Ecto neural progenitor cell (in vitro differentiated cells): ENCODE results near the gene LRP5.
"Not testable (repeated sequence)": the region's sequence is repeated elsewhere in the genome, so short reads cannot be mapped to it uniquely, and the experiment has no call there.

Experiments
- DNase-seq: peaks from one replicate; pipeline ENCODE4 v3.0.0-alpha.2; 2018; ENCODE audit warnings: low spot score

The LRP5 gene

GRCh38 chr11:68469642-68470041 lies 157.3 kb downstream of the LRP5 start:
- no peak for DNase-seq

- DNase-seq = no peak
Observed at GRCh38 chr11:68470304-68470811, 158.0 kb downstream of the LRP5 start.

DNA sequence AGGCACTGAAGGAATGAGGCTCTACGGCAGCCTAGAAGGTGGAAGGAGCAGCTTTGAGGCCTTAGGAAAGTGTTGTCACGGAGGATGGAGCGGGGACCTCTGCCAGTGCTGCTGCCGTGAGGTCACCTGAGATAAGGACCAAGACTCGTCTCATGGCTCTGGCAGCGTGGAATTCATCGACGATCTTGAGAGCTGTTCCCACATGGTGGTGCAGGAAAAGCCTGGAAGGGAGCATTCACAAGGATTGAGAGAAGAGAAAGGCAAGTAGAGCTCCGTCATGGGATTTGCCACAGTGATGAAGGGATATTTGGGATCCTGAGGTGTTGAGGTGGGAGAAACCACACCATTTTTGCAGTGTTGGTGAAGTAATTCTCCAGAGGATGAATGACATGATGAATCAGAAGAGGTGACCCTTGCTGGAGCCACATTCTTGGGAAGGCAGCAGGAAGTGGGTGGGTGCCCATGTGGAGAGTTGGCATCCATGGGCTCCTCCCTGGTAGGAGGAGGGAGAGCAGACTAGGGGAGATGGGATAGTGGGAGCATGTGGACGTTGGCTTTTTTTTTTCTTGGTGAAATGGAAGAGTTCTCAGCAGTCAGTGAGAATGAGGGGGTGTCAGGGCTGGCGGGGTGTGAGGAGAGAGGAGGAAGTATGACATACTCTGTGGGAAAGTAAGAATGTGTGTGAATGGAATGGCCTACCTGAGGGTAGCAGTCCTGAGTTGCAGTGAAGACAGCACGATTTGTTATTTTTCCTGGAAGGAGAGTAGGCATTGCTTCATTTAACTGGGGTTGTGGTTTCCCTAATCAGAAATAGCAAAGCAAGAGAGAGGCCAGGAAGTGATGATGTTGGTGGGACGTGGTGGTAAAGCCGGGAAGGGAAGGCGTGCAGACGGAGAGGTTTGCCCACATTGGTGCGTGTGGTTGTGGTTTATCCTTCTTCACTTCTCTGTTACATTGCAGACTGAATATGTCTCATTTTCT lies 159.3 kb downstream of the LRP5 start:
- no peak for DNase-seq

GRCh38 chr11:68472778-68473177 lies 160.4 kb downstream of the LRP5 start:
- no peak for DNase-seq

GRCh38 chr11:68473693-68474092 lies 161.3 kb downstream of the LRP5 start:
- DNase-seq = no peak

DNA sequence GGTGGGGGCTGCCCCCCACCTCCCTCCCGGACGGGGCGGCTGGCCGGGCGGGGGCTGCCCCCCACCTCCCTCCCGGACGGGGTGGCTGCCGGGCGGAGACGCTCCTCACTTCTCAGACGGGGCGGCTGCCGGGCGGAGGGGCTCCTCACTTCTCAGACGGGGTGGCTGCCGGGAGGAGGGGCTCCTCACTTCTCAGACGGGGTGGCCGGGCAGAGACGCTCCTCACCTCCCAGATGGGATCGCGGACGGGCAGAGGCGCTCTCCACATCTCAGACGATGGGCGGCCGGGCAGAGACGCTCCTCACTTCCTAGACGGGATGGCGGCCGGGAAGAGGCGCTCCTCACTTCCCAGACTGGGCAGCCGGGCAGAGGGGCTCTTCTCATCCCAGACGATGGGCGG lies 163.2 kb downstream of the LRP5 start:
- not testable (repeated sequence) for DNase-seq

GRCh38 chr11:68479390-68479789 lies 167.0 kb downstream of the LRP5 start:
- DNase-seq = no peak

GRCh38 chr11:68480193-68480592 lies 167.8 kb downstream of the LRP5 start:
- DNase-seq = no peak

- DNase-seq = no peak
Observed at GRCh38 chr11:68480852-68481510, 168.6 kb downstream of the LRP5 start.

DNA sequence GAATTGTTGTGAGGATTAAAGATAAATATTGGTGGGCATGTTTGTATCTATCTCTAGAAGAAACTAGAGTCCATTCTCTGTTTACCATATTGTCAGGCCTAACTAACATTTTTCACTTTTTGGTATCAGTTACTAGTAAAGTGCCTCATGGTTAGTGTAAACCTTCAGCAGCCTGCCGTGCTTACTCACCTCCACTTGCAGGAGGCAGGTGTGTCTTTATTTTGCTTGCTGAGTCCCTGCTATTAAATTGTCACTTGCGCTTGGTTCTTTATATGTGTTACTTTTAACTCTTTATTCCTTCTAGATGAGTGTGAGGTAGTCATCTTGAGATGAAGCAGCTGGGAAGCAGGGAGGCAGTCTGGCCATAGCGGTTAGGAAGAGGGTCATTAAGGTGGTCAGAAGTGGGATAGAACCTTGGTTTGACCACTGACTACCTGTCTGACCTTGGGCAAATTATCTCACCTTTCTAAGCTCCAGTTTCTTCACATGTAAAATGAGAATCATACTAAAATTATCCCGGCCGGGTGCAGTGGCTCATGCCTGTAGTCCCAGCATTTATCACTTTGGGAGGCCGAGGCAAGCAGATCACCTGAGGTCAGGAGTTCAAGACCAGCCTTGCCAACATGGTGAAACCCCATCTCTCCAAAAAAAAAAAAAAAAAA lies 169.3 kb downstream of the LRP5 start:
- DNase-seq = no peak

- DNase-seq = no peak
Observed at GRCh38 chr11:68488623-68489022, 176.2 kb downstream of the LRP5 start.

- DNase-seq = no peak
Observed at GRCh38 chr11:68495220-68495729, 182.9 kb downstream of the LRP5 start.

DNA sequence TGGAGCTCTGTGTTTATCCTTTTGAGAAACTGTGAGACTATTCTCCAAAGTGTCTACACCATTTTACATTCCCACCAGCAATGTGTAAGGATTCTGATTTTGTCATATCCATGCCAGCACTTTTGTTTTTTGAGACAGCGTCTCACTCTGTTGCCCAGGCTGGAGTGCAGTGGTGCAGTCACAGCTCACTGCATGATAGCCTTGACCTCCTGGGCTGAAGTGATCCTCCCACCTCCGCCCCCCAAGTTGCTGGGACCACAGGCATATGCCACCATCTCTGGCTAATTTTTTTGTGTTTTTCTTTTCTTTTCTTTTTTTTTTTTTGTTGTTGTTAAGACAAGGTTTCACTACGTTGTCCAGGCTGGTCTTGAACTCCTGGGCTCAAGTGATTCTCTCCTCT lies 183.5 kb downstream of the LRP5 start:
- DNase-seq = no peak

DNA sequence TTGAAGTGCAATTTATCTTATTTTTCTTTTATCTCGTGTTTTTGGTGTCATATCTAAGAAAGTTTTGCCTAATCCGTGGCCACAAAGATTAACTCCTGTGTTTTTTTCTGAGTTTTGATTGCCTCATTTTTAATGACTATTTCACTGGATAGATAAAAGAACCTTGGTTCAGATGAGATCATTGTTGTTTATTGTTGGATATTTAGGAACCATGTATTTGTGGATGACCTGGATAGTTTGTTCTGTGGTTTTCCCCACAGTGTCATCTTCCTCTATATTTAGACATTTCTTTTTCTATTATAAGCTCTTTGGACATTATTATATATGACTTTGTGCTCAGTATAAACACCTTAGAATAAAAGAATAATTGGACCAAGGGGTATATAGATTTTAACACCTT lies 185.4 kb downstream of the LRP5 start:
- no peak for DNase-seq

DNA sequence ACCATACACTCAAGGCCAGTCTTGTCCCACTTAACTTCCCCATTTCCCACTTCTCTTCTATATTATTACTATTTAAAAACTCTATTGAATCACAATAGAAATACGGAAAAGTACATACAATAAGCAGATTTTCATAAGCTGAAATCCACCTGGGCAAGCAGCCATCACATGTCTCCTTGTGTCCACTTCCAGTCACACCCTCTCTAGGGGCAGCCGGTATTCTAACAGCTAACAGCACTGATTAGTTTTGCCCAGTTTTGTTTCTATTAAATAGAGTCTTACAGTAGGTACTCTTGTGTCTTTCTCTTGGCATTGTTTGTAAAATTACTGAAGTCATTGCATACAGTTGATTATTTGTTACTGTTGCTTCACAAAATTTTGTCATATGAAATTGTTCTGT lies 185.9 kb downstream of the LRP5 start:
- no peak for DNase-seq
